HG02973 (cell line): ENCODE data around the gene A4GALT.
"Not testable (repeated sequence)": the region's sequence is repeated elsewhere in the genome, so short reads cannot be mapped to it uniquely, and the experiment has no call there.

Experiments used
- ATAC-seq: cut with Tn5 transposase; IDR thresholded peaks from one replicate; pipeline ENCODE4 v1.9.1; 2021; ENCODE audit warnings: moderate library complexity; ENCODE audit not compliant: unreplicated experiment

A4GALT gene

DNA sequence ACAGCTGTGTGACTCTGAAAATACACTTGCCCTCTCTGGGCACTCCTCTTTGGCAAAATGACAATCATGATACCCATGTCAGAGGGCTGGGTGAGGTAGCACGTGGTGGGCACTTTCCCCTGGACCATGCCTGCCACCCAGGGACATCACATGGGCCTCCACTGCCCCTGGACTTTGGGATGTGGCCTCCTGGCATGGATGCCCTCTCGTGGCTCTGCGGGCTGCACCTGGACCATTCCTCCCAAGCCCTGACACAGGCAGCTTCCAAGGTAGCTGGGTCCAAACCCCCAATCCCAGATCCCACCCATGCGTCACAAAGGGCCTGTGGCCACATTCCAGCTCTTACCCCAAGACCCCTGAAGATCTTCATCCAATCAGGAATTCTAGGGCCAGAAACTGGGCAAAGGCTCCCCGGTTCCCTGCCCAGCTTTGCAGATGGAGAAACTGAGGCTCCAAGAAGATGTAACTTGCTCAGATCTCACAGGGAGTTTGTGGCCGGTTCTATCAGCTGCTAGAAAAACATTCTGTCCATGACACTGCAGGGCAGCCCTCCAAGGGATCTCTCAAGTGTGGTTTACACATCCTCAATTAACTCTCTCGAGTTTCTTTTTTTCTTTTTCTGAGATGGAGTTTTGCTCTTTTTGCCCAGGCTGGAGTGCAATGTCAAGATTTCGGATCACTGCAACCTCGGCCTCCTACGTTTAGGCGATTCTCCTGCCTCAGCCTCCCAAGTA is 36.0 kb downstream of the A4GALT start:
- no peak for ATAC-seq

DNA sequence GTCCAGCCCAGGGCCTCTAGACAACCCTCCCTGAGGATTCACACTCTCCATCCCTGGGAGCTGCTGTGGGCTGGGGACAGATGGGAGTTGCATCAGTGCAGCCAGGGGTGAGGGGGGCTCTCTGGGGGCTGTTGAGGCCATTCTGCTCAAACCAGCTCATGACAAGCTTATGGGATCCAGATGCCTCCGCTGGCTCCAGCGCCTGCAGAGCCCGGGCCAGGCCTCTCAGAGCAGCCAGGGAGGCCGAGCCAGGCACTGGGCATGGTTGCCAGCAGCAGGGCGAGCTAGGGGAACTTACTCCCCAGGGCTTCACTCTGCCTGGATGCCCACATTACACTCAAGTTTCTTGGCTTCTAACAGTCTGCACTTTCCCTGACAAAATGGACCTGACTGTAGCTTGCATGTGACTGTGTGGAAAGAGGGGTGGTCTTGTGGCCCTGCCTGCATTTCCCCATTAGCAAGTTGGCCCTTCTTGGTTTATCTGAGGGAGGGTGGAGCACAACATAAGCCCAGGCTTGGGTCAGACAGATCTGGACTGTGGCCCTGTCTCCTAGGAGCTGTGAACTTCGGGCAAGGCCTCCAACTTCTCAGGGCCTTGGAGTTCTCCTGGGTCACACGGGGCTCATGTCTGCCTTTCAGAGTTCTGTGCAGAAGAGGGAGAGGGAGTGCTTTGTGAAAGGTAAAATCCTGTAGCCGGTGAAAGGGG is 36.9 kb downstream of the A4GALT start:
- ATAC-seq, result no peak

DNA sequence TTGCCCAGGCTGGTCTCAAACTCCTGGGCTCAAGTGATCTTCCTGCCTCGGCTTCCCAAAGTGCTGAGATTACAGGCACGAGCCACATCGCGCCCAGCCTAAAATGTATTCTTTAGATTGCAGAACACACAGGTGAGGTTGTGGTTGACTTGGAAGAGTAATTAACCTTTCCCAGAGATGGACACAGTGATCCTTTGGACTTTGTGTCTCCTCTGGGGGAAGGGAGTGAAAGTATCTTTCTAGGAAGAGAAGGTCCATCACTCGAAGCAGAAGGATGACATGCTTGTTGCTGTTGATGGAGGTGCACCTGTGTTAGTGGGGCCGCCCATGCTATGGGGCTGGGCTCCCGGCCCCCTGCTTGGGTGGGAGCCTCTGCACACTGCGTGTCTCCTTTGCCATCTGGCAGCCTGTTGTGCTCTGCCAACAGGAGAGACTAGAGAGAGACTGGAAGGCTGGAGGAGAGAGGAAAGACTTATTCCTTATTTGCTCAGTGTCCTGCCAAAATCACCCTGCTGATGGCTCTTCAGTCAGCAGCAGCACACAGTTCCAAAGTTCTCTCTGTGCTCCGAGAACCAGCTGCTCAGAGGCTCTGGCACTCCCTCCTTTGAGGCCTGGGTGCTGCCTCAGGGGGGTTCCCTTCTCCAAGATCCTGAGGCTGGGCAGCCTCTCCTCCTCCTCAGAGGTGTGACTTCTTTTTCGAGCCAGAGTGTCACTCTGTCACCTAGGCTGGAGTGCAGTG is 38.4 kb downstream of the A4GALT start:
- no peak for ATAC-seq

DNA sequence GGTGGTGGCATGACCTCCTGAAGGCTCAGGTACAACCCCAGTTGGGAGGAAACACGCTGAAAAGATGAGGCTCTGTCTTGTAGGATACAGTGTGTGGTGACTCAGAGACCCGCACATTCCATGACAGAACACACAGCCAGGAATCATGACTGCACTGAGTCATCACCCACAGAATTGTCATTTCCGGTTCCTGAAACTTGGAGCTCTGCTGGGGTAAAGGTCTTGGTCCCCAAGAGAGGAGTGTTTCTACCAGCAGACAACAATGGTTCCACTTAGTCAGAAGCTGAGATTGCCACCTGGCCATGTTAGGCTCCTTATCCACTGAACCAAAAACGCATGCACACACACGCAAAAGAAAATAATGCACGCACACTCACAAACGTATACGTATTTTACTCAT is 40.0 kb downstream of the A4GALT start:
- no peak for ATAC-seq

DNA sequence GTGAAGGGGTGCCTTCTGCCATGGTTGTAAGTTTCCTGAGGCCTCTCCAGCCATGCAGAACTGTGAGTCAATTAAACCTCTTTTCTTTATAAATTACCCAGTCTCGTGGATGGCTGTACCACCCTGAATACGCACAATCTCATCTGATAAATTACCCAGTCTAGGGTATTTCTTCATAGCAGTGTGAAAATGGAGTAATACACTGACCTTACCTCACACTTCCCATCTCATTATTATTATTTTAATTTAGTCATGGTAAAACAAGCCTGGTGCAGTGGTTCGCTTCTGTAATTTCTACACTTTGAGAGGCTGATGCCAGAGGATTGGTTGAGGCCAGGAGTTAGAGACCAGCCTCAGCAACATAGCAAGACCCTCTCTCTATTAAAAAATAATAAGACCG is 41.0 kb downstream of the A4GALT start:
- no peak for ATAC-seq

DNA sequence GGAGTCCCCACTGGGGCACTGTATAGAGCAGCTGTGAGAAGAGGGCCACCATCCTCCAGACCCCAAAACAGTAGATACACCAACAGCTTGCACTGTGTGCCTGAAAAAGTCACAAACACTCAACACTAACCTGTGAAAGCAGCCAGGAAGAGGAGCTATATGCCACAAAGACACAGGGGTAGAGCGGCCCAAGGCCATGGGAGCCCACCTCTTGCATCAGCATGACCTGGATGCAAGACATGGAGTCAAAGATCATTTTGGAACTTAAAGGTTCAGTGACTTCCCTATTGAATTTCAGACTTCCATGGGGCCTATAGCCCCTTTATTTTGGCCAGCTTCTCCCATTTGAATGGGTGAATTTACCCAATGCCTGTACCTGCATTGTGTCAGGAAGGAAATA is 41.8 kb downstream of the A4GALT start:
- no peak for ATAC-seq

DNA sequence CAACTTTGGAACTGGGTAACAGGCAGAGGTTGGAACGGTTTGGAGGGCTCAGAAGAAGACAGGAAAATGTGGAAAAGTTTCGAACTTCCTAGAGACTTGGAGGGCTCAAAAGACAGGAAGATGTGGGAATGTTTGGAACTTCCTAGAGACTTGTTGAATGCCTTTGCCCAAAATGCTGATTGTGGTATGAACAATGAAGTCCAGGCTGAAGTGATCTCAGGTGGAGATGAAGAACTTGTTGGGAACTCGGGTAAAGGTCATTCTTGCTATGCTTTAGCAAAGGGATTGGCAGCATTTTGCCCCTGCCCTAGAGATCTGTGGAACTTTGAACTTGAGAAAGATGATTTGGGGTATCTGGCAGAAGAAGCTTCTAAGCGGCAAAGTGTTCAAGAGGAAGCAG is 42.7 kb downstream of the A4GALT start:
- not testable (repeated sequence) for ATAC-seq

DNA sequence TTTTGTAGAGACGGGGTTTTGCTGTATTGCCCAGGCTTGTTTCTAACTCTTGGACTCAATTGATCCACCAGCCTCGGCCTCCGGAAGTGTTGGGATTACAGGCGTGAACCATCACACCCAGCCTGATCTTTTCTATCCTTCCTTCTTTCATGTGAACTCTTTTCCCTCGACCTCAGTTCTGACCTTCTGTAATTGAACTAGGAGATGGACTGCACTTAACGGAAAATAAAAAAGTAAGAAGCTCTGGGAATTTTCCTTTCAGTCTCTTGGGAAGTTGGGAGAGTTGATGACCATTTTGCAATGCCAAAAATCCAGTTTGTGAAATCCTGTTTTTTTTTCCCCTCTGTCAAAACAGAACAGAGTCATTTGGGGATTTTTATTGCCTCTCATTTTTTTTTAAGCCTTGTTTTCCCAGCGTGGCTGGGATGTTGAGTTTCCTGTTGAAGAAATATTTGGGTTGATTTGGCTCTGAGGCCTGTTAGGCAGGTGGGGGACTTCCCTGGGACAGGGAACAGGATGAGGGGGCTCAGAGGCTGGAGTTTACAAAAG is 44.5 kb downstream of the A4GALT start:
- ATAC-seq, result no peak

DNA sequence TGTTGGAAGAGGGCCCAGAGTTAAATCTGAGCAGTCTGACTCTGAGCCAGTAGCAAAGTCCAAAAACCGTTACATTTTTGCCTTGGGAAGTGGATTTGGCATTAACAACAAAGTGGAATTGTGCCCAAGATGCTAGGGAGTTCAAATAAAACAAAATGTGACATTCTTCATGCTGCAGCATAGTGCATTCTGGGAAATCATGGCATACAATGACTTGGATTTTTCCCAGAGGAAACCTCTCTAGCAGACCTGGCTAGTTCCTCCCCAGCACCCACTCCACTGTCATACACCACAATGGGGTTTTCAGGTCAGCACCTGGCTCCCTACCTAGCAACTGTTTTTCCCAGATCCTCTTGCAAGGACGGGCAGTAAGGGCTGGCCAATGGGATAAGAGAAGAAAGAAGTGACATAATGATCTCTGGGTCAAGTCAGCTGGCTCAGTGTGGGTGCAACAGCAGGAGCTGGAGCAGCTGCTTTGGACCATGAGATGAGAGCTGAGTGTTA is 46.7 kb downstream of the A4GALT start:
- ATAC-seq, result no peak

DNA sequence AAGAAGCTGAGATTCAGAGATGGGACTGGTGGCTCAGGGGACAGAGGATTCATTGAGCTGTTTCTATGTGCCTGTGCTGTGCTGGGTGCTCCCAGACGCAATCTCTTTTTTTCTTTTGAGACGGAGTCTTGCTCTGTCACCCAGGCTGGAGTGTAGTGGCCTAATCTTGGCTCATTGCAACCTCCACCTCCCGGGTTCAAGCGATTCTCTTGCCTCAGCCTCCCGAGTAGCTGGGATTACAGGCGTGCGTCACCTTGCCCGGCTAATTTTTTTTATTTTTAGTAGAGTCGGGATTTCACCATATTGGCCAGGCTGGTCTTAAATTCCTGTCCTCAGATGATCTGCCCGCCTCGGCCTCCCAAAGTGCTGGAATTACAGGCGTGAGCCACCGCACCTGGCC is 47.6 kb downstream of the A4GALT start:
- ATAC-seq, result not testable (repeated sequence)

DNA sequence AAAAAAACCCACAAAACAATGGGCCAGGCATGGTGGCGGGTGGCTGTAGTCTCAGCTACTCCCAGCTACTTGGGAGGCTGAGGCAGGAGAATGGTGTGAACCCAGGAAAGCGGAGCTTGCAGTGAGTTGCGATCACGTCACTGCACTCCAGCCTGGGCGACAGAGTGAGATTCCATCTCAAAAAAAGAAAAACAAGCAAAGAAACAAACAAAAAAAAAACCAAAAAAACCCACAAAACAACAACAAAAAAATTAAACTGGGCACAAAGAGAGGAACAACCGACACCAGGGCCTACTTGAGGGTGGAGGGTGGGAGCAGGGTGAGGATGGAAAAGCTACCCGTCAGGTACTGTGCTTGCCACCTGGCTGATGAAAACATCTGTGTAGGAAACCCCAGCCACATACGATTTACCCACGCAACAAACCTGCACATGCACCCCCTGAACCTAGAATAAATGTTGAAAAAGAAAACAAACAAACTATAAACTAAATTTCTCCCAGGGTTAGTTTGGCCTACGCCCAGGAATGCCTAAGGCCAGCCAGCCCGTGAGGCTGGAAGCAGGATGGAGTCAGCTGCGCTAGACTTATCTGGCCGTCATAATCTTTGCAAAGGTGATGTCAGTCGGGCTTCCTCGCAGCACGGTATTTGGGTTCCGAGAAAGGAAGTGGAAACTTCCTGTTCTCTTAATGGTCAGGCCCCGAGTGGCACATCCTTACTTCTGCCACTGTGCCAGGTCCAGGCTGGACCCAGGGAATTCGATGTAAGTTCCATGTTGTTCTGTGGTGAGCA is 49.6 kb downstream of the A4GALT start:
- no peak for ATAC-seq

DNA sequence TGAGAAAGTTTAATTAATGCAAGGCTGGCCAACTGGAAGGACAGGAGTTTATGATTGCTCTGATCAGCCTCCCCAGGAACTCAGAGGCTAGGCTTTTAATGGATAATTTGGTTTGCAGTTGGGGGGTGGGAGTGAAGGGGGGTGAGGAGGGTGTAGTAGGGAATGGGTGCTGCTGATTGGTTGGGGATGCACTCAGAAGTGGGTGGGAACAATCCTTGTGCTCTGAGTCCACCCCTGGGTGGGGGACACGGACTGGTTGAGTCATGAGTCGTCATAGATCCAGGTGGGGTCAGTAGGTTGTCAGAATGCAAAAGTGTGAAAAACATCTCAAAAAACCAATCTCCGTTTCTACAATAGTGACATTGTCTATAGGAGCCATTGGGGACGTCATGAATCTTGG is 50.6 kb downstream of the A4GALT start:
- no peak for ATAC-seq

DNA sequence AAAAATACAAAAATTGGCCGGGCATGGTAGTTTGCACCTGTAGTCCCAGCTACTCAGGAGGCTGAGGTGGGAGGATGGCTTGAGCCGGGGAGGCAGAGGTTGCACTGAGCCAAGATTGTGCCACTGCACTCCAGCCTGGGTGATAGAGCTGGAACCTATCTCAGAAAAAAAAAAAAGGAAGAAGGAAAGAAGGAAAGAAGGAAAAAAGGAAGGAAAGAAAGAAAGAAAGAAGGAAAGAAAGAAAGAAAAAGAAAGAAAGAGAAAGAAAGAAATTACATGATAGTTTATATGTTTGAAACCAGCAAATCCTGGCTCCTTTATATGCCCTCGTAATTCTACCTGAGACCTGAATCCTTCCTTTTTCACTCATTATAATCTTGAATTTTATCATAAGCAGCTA is 54.3 kb downstream of the A4GALT start:
- not testable (repeated sequence) for ATAC-seq

DNA sequence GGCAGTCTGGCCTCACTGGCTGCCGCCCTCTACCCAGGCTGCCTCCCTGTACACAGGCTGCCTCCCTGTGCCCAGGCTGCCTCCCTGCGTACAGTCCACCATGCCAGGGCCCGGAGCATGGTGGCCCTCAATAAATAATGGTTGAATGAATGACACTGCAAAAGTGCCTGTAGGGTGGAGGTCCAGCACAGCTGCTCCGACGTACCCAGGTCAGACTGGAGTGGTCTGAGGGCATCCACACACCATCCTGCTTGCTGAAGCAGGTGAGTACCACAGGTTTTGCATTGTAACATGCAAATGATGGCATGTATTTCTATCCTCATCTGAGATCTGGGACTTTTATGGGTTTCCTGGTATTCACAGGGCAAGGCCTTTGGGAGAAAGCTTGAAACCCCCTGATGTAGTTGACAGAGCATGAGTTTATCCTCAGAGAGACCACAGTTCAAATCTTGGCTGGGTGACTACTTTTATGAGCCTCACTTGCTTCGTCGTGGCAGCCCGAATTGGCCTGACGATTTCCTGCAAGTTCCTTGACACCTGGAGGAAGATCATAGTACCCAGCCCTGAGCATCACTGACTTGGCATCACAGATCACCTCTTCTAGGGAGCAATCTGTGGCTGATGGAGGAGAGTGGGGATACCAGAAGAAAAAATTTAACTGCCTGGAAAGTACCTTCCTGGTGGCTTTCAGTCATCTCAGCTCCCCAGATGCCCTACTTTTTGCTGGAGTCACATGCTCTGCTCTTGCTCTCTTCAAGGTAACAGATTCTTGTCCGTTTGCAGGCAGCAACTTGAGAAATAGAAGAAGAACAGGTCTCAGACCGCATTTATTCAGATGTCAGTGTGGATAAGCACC is 55.5 kb downstream of the A4GALT start:
- ATAC-seq, result no peak

DNA sequence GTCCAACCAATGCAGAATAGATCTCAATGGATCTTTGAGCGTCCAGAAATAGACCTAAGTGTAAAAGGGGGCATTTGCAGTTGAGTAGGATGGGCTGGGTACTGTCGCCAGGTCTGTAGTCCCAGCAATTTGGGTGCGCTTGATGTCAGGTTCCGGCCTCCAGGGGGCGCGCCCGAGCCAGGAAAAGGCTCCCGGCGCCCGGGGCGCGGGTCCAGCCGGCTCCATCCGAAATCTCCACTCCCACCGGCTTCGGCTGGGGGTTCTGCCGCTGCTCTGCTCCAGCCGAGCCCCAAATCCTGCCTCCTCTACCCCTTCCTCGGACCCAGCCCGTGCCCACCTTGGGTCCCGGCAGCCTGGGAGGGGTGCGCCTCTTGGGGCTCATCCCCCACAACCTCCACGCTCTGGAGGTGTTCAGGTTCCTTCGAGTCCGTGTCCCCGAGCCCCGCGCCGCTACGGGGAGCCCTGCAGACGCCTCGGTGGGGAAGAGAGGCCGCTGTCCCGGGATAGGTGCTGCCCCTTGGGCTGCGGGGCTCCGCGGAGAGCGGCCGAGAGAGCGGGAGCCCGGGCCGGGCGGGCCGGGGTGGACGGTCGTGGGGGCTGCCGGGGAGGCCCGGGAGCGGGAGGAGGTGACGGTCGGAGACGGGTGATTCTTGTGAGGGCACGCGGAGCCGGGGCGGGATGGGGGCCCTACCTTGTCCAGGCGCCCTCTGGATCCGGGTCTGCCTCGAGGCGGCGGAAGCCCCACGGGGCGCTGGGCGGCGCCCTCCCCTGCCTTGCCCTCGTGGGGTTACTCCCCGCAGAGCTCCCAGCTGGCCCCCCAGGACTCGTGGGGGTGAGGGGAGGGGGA is 58.5 kb downstream of the A4GALT start:
- no peak for ATAC-seq

DNA sequence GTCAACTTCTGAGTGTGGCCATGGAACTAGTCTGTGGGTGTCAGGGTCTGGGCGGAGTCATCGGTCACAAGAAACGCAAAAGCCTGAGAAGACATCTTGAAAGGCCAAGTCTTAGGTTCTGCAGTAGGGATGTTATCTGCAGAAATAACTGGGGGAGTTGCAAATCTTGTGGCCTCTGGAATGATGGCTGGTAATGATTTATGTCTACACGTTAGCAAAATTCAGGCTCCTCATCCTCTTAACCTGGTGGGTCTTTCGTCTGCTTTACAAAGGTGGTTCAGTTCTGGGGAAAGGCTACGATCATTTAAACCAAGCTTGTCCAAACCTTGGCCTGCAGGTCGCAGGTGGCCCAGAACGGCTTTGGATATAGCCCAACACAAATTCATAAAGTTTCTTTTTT is 64.1 kb downstream of the A4GALT start:
- no peak for ATAC-seq

DNA sequence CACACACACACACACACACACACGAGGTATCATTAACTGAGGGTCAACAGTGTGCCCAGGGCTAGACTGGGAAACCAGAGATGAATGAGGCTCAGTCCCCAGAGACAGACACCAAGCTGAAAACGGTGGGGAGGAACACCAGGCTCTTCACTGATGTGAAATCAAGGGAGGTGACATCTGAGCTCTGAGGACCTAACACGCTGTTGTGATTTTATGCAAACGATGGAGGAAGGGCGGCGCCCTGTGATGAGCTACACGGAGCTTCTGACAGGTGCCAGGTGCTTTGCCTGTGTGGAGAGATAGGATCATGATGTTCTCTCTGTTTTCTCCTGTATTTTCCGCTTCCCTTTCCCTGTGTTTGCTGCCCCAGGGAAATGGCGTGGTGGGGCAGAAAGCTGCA is 65.0 kb downstream of the A4GALT start:
- no peak for ATAC-seq

DNA sequence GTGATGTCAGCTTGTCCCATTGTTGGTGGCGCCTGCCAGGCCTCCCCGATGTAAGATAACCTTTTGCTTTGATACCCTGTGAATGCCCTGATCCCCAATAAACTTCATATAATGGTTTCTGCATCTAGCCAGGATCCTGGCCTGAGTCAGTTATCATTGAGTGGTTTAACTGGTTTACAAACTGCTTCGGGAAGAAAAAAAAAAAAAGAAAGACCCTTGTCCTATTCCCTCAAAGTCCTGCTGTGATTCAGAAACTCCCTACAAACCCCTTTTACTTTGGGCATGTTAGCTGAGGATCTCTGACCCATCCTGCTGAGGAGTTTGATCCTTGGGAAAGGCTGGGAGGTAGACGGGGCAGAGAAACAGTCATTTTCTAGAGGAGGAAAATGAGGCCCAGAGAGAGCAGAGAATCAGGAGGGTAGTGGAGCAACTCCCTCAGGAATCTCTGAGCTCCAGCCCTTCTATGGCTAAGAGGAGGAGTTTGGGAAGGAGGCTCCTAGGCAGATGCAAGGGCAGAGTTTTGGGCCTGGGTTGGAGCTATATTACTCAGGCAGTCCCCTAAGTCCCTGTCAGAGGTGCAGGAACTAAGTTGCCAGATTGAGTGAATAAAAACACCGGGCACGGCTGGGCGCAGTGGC is 66.1 kb downstream of the A4GALT start:
- no peak for ATAC-seq
